Sigmoid colon (tissue), 7 donors: ENCODE measurements around the gene CTNNA2. TPM values are rescaled to one million over a fixed set of nuclear protein-coding genes. Genes with fewer than 3 reads are reported as not detected.

Source experiments
- DNase-seq: peaks from one replicate; pipeline ENCODE4 v3.0.0-alpha.2; 2019
- H3K27ac ChIP-seq, 4 donors: fragments of 200-600 bp; sonication (generic); one replicate each; pipeline ENCODE4 v1.5.1; 2016 to 2019; ENCODE audit warnings: mild to moderate bottlenecking in 1 of 4
- H3K27me3 ChIP-seq, 3 donors: fragments of 200-600 bp; sonication (generic); one replicate each; pipeline ENCODE4 v1.5.1; 2019; ENCODE audit warnings: mild to moderate bottlenecking in 1 of 3
- H3K36me3 ChIP-seq, 4 donors: fragments of 200-600 bp; sonication (generic); one replicate each; pipeline ENCODE4 v1.5.1; 2016 to 2019
- H3K4me1 ChIP-seq, 4 donors: fragments of 200-600 bp; sonication (generic); one replicate each; pipeline ENCODE4 v1.5.1; 2017 to 2019
- H3K4me3 ChIP-seq, 4 donors: fragments of 200-600 bp; sonication (generic); one replicate each; pipeline ENCODE4 v1.5.1; 2017 to 2019; ENCODE audit warnings: mild to moderate bottlenecking in 2 of 4, moderate library complexity in 1 of 4
- H3K9me3 ChIP-seq, 4 donors: fragments of 200-600 bp in 3 of 4; sonication (generic) in 3 of 4; one replicate each; pipeline versions ENCODE4 v1.5.1 to v1.6.1; 2013 to 2019
- EP300 ChIP-seq, 4 donors: sonication (generic); formaldehyde crosslinking; IDR thresholded peaks; one replicate each; pipeline ENCODE4 v1.6.1; 2017; ENCODE audit warnings: antibody characterized with exemption in 4 of 4
- POLR2A ChIP-seq, 2 donors: fragments of 450-650 bp; IDR thresholded peaks; one replicate each; pipeline ENCODE4 v1.6.1; 2016; ENCODE audit warnings: antibody characterized with exemption in 2 of 2, mild to moderate bottlenecking in 2 of 2, moderate library complexity in 2 of 2
- POLR2AphosphoS5 ChIP-seq, 4 donors: sonication (generic); formaldehyde crosslinking; IDR thresholded peaks; one replicate each; pipeline ENCODE4 v1.6.1; 2017; ENCODE audit warnings: antibody characterized with exemption in 4 of 4
- WGBS, 2 donors: extraction: QIAGEN DNeasy Blood & Tissue Kit; methylation state at CpG; one replicate each; pipeline ENCODE4 v1.1.7; 2013; 5-methylcytosine and 5-hydroxymethylcytosine counted together
- intact Hi-C: fragments of 100-400 bp; cut with DNase I; formaldehyde crosslinking; loops from one replicate; pipeline ENCODE4 v1.15.1; 2023
- polyA plus RNA-seq, 3 donors: library from polyadenylated mRNA; stranded (reverse); fragments of 200-250 nt; gene quantifications; one replicate each; pipeline ENCODE4 v1.2.3, GENCODE V29; 2013
- total RNA-seq, 4 donors: library from RNA; depleted of rRNA; stranded (reverse); fragments of >200 nt; gene quantifications; one replicate each; pipeline ENCODE4 v1.1.0, GENCODE V29; 2016
- TF ChIP-seq, protein P1 (sequence below), 4 experiments: fragments of 450-650 bp in 3 of 4; fragments of 200-600 bp in 1 of 4; IDR thresholded peaks; one replicate each; pipeline ENCODE4 v1.5.1; 2016 to 2019; ENCODE audit warnings: antibody characterized with exemption in 4 of 4, mild to moderate bottlenecking in 3 of 4, moderate library complexity in 2 of 4
- donor health status: healthy with polysubstance abuse.
- donor health status: Bipolar disorder and iron deficiency.
- donor health status: healthy.

The CTNNA2 gene
- total and polyA plus RNA-seq, 7 donors = 1.4 to 8.6 (median 3.8) TPM; not detected in 2

- H3K4me3 ChIP-seq = no peak overlapping the region
- DNase-seq = no peak
- TF ChIP-seq, protein P1, sequence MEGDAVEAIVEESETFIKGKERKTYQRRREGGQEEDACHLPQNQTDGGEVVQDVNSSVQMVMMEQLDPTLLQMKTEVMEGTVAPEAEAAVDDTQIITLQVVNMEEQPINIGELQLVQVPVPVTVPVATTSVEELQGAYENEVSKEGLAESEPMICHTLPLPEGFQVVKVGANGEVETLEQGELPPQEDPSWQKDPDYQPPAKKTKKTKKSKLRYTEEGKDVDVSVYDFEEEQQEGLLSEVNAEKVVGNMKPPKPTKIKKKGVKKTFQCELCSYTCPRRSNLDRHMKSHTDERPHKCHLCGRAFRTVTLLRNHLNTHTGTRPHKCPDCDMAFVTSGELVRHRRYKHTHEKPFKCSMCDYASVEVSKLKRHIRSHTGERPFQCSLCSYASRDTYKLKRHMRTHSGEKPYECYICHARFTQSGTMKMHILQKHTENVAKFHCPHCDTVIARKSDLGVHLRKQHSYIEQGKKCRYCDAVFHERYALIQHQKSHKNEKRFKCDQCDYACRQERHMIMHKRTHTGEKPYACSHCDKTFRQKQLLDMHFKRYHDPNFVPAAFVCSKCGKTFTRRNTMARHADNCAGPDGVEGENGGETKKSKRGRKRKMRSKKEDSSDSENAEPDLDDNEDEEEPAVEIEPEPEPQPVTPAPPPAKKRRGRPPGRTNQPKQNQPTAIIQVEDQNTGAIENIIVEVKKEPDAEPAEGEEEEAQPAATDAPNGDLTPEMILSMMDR (IDR thresholded peaks at IDR 0.05) = no peak
- TF ChIP-seq POLR2A (IDR thresholded peaks at IDR 0.05) = no peak
- no peak for TF ChIP-seq POLR2AphosphoS5 (IDR thresholded peaks at IDR 0.05)
- TF ChIP-seq EP300 (IDR thresholded peaks at IDR 0.05) = no peak
- intact Hi-C loops = no loop called here
- no peak overlapping the region for H3K27ac ChIP-seq
- no peaks in the 10 kb centered on the region for H3K4me1 ChIP-seq
- no peaks in the 10 kb centered on the region for H3K9me3 ChIP-seq
- H3K27me3 ChIP-seq = no peaks in the 10 kb centered on the region
- WGBS, 2 donors = 42 to 57% methylated on average over 3 of the region's 3 CpGs
- no peaks in the 10 kb centered on the region for H3K36me3 ChIP-seq
These were observed 1108.8 kb downstream of the CTNNA2 start for GRCh38 chr2:80621656-80622055.

DNA sequence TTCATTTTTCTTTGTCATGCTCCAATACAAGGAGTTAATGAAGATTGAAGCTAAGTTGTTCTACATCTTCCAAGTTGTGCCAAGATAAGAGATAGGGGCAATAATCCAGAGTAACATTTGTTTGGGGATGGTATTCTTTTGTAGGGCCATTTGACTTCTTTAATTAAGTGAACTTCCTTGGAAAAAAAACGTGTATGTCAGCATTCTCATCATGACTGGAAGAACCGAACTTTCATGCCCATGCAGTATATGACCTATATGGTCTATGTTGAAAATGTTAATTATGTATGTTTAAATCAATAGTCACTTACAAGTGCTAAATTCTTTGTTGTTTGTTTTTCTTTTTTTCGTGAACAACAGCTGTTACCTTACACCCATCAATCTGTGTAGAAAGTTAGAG, 1111.2 kb downstream of the CTNNA2 start:
- Histone ChIP-seq H3K4me1 (no peaks in the 10 kb centered on the region), H3K27ac (no peak overlapping the region), H3K27me3 (no peaks in the 10 kb centered on the region), H3K36me3 (no peaks in the 10 kb centered on the region), H3K4me3 (no peak overlapping the region), H3K9me3 (no peaks in the 10 kb centered on the region)
- no peak for TF ChIP-seq POLR2A (IDR thresholded peaks at IDR 0.05)
- TF ChIP-seq EP300 (IDR thresholded peaks at IDR 0.05) = no peak
- no peak for TF ChIP-seq POLR2AphosphoS5 (IDR thresholded peaks at IDR 0.05)
- TF ChIP-seq, protein P1 (IDR thresholded peaks at IDR 0.05) = no peak
- no peak for DNase-seq
- 39 to 57% methylated on average over 3 of the region's 3 CpGs for WGBS, 2 donors
- intact Hi-C loops = no loop called here

GRCh38 chr2:80634590-80634989, 1121.7 kb downstream of the CTNNA2 start:
- Histone ChIP-seq H3K4me1 (peaks cover 0 to 10% (median 2%) of the 10 kb centered on the region in 4 donors), H3K27me3 (no peaks in the 10 kb centered on the region), H3K4me3 (no peak overlapping the region), H3K36me3 (no peaks in the 10 kb centered on the region), H3K9me3 (no peaks in the 10 kb centered on the region), H3K27ac (no peak overlapping the region)
- TF ChIP-seq, protein P1 (IDR thresholded peaks at IDR 0.05) = no peak
- TF ChIP-seq EP300 (IDR thresholded peaks at IDR 0.05) (no peak), POLR2AphosphoS5 (IDR thresholded peaks at IDR 0.05) (no peak), POLR2A (IDR thresholded peaks at IDR 0.05) (no peak)
- WGBS, 2 donors = 74 to 76% methylated on average over 4 of the region's 4 CpGs
- intact Hi-C loops = no loop called here
- no peak for DNase-seq

DNA sequence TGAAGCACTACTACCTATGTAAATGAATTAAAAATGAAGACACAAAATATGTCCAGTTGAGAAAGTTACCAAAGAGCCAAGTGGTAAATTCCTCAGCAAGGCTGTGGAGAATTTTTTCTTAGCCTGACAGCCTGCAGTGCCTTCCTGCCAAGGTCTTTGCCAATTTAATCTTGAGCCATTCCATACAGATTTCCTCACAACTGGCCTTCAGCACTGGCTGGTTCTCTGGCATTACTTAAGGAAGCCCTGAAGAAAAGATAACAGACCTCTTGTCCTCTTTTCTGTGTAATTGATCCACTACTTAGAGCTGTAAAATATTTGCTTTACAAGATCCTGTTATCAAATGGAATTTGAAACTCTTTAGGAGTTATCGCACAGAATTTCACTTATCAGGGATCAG, 1125.9 kb downstream of the CTNNA2 start:
- TF ChIP-seq EP300 (IDR thresholded peaks at IDR 0.05) (peak in 1 of 4 donors; percentile 32), POLR2AphosphoS5 (IDR thresholded peaks at IDR 0.05) (peak; percentile 26 to 93 (median 76)), POLR2A (IDR thresholded peaks at IDR 0.05) (no peak)
- H3K4me3 ChIP-seq = no peak overlapping the region
- H3K36me3 ChIP-seq = no peaks in the 10 kb centered on the region
- H3K27me3 ChIP-seq = no peaks in the 10 kb centered on the region
- no peak overlapping the region for H3K27ac ChIP-seq
- 32 to 65% methylated on average over 1 of the region's 1 CpG for WGBS, 2 donors
- intact Hi-C loops = no loop called here
- no peak for DNase-seq
- H3K4me1 ChIP-seq = peaks cover 0 to 10% (median 6%) of the 10 kb centered on the region in 4 donors
- no peaks in the 10 kb centered on the region for H3K9me3 ChIP-seq

DNA sequence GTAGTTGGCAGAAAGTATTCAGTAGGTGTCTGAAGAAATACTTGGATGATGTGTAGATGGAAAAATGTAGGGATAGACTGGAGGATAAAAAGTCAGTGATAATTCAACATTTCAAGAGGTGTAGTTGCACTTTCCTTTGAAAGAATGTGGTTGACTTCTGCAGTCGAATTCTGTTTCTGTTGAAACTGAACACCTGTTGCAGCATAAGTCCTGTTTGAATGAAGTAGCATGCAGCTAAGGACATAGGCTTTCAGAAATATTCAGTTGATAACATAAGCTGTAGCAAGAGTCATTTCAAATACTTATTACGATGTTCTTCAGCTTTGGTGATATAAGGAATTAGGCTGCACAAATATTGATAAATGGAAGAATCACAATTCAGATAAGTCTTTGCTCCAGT, 1129.6 kb downstream of the CTNNA2 start:
- WGBS, 2 donors = 67 to 76% methylated on average over 2 of the region's 2 CpGs
- H3K4me1 ChIP-seq = peaks cover 0 to 10% (median 6%) of the 10 kb centered on the region in 4 donors
- H3K9me3 ChIP-seq = no peaks in the 10 kb centered on the region
- no peaks in the 10 kb centered on the region for H3K27me3 ChIP-seq
- no peak for DNase-seq
- H3K4me3 ChIP-seq = no peak overlapping the region
- intact Hi-C loops = no loop called here
- no peaks in the 10 kb centered on the region for H3K36me3 ChIP-seq
- TF ChIP-seq, protein P1 (IDR thresholded peaks at IDR 0.05) = no peak
- TF ChIP-seq POLR2A (IDR thresholded peaks at IDR 0.05) = no peak
- no peak for TF ChIP-seq POLR2AphosphoS5 (IDR thresholded peaks at IDR 0.05)
- TF ChIP-seq EP300 (IDR thresholded peaks at IDR 0.05) = no peak
- H3K27ac ChIP-seq = no peak overlapping the region
